Stimulated activated CD4-positive, alpha-beta T cell treated with anti-CD3 and anti-CD28 coated beads, Interleukin-1b, Interleukin-23, amount 100 ng/mL, for 48 hours (primary cell): ENCODE results near the gene MYL4.
A peak's percentile ranks its signal among the peaks of the same experiment; 100 is the strongest.
"Not testable (repeated sequence)": the region's sequence is repeated elsewhere in the genome, so short reads cannot be mapped to it uniquely, and the experiment has no call there.

Experiments used
- DNase-seq: peaks from one replicate; pipeline ENCODE4 v3.0.0-alpha.2; 2020

MYL4 gene

GRCh38 chr17:47246120-47246519 lies 37.0 kb downstream of the MYL4 start:
- DNase-seq = no peak

GRCh38 chr17:47250855-47251254 lies 41.7 kb downstream of the MYL4 start:
- DNase-seq = no peak

DNA sequence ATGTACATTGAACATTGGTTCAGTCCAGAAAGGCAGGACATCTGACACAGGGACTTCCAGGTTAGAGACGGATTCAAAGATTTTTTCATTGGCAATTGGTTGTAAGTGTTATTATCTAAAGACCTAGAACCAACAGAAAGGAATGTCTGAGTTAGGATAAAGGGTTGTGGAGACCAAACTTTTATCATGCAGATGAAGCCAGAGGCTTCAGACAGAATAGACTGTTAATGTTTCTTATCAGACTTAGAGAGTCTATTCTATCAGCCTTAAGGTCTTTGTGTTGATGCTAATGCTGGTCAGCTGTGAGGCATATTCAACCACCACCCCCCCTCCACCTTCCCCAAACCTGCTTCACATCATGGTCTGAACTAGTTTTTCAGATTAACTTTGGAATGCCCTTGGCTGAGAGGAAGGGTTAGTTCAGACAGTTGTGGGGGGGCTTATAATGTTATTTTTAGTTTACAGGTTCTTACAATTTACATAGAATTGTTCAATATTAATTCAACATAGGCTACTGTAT lies 42.3 kb downstream of the MYL4 start:
- DNase-seq = no peak

GRCh38 chr17:47252209-47252608 lies 43.1 kb downstream of the MYL4 start:
- no peak for DNase-seq

- DNase-seq = no peak
These were observed 43.8 kb downstream of the MYL4 start for GRCh38 chr17:47252766-47253512.

GRCh38 chr17:47253541-47254402 lies 44.6 kb downstream of the MYL4 start, which contains the start of gene ITGB3:
Gene ITGB3 (plus strand): TSS chr17:47253827. CDS start chr17:47253862, 35 bp downstream.
- DNase-seq = peak; percentile 54

GRCh38 chr17:47254403-47254943 lies 45.3 kb downstream of the MYL4 start:
- no peak for DNase-seq

DNA sequence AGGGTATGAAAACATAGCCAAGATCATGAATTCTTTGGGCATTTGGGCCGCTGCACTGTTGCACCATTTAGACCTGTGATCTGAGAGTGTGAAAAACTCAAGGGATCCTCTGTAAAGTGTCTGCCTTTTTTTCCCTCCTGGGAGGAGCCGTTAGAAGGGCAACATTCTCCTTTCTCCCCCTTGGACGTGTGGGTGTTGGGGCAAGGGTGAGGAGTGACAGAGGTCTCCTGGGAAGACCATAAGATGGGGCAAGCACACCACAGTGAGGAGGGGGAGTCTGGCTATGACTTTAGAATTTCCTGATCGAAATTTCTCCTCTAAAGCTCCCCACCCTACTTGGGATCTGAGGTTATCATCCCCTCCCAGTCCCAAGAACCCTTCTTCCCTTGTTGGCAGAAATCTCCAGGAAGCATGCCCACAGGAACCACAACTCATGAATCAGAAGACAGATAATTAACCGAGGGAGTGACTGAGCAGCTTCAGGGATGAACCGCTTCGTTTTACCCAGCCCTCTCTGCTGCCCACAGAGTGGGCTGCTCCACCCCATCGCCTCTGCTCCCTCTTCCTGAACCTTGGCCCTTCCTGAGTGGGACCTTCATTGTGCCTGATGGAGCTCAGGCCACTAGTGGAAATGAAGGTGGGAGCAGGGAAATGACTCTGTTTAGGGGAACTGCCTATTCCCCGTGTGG lies 48.6 kb downstream of the MYL4 start:
- DNase-seq = no peak

- DNase-seq = no peak
These were observed 53.4 kb downstream of the MYL4 start for GRCh38 chr17:47262586-47262985.

DNA sequence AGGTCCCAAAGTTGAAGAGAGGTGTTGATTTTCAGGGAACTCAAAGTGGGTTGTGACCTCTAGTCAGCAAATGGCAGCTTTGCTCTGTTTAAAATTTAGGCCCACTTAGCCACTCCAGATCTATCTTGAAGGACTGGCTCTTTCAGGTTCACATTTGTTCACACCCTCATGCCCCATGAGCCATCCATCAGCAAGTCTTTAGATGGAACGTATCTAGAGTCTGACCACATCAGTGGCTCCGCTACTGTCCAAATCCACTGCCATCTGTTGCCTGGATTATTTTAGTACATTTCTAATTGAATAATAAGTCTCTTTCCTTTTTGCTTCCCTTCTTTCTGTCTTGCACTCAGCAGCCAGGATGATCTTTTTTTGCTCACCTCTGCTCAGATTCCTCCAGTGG lies 55.0 kb downstream of the MYL4 start:
- no peak for DNase-seq

DNA sequence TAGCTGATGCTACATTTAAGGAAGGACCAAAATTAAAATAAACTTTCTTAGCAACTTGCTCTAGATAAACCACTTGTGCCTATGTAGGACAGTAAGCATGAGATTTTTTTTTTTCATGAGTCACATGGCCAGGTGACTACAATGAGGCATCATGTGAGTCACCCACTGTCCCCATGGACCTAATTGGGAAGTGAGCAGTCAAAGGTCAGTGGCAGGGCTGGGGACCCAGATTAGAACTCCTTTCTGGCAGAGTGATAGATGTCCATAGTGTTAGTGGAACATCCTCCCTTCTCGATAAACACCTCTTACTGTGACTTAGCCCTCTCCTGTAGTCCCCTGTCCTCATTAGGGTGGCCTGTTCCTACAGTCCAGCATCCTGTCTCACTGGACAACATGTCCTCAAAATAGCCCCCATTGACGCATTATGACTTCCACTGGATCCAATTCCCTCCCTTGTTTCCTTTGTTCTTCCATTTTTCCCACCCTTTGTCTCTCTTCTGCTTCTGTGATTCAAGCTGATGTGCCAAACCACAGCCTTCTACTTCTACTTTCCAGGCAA lies 56.9 kb downstream of the MYL4 start:
- no peak for DNase-seq

- DNase-seq = no peak
These were observed 57.6 kb downstream of the MYL4 start for GRCh38 chr17:47266782-47267181.

GRCh38 chr17:47267354-47267828 lies 58.2 kb downstream of the MYL4 start:
- DNase-seq = no peak

GRCh38 chr17:47268964-47269363 lies 59.8 kb downstream of the MYL4 start:
- not testable (repeated sequence) for DNase-seq

GRCh38 chr17:47269561-47270280 lies 60.6 kb downstream of the MYL4 start:
- not testable (repeated sequence) for DNase-seq

DNA sequence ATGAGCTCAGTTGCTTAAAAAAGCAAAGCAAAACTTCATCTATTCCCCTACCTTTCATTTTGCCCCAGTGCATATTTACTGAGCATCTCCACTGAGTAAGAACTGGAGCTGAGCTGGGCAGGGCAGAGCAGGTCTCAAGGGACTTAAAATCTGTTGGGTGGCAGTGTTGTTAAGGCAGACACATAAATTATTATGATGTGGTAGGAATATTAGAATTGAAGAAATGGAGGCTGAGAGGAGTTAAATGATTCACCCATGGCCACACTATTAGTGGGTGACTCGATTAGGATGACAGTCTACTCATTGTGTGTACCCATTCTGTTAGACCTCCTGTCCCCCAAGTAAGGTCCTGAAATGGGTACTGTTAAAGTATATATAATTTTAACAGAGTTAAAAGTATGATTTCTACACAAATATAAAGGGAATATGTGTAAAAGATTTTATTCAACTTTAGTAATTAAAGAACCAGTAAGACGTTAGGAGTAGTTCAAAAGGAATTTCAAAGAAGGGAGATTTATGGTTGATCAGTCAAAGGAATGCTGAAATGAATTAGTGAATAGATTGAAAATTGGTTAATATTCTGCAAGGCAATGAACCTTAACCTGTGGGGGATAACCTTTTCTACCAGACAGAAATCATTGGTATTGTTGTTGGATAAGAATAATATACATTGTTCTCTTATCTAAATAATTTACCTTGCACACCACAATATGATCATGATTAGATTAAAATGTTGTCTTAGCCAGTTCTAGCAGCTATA lies 62.0 kb downstream of the MYL4 start:
- no peak for DNase-seq

DNA sequence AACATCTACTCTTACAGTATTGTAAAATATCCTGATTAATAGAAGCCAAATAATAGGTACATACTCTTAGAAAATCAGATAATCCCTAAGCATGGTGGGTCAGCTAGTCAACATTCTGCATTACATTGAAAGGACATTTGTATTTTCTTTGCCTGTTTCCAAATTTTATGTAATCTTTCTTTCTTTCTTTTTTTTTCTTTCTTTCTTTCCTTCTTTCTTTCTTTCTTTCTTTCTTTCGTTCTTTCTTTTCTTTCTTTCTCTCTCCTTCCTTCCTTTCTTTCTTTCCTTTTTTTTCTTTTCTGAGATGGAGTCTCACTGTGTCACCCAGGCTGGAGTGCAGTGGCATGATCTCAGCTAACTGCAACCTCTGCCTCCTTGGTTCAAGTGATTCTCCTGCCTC lies 63.3 kb downstream of the MYL4 start:
- DNase-seq = no peak

GRCh38 chr17:47273245-47273644 lies 64.1 kb downstream of the MYL4 start:
- DNase-seq = no peak
